H9 (cell line): ENCODE data around the gene CRYGN. TPM values are rescaled to one million over a fixed set of nuclear protein-coding genes. Genes with fewer than 3 reads are reported as not detected.

Source experiments
- DNase-seq: peaks from one replicate; pipeline ENCODE4 v3.0.0-alpha.2; 2017
- H2AFZ ChIP-seq: one replicate; pipeline ENCODE4 v1.6.1; 2013; ENCODE audit warnings: mild to moderate bottlenecking, low read length, control low read depth, moderate library complexity
- H2AK5ac ChIP-seq: 2 replicates; pipeline ENCODE4 v1.6.1; 2013; ENCODE audit warnings: low read length, control low read depth, mixed read lengths; ENCODE audit not compliant: insufficient read length
- H2BK120ac ChIP-seq: one replicate; pipeline ENCODE4 v1.6.1; 2013; ENCODE audit warnings: low read depth, mild to moderate bottlenecking, low read length, control low read depth, inconsistent platforms; ENCODE audit not compliant: poor library complexity, severe bottlenecking
- H2BK12ac ChIP-seq: 2 replicates; pipeline ENCODE4 v1.6.1; 2013; ENCODE audit warnings: low read length, control low read depth, mixed read lengths, low read depth; ENCODE audit not compliant: insufficient read length
- H2BK15ac ChIP-seq: 2 replicates; pipeline ENCODE4 v1.6.1; 2013; ENCODE audit warnings: low read depth, low read length, control low read depth
- H2BK20ac ChIP-seq: one replicate; pipeline ENCODE4 v1.6.1; 2013; ENCODE audit warnings: low read depth, mild to moderate bottlenecking, low read length, control low read depth, inconsistent platforms; ENCODE audit not compliant: poor library complexity, severe bottlenecking
- H2BK5ac ChIP-seq: 2 replicates; pipeline ENCODE4 v1.6.1; 2013; ENCODE audit warnings: low read length, control low read depth, mixed read lengths; ENCODE audit not compliant: insufficient read length
- H3K14ac ChIP-seq: 2 replicates; pipeline ENCODE4 v1.6.1; 2013; ENCODE audit warnings: low read length, control low read depth; ENCODE audit not compliant: insufficient read depth
- H3K18ac ChIP-seq: 2 replicates; pipeline ENCODE4 v1.6.1; 2013; ENCODE audit warnings: low read depth, mild to moderate bottlenecking, mixed read lengths, low read length, control low read depth; ENCODE audit not compliant: insufficient read length
- H3K23ac ChIP-seq: 2 replicates; pipeline ENCODE4 v1.6.1; 2013; ENCODE audit warnings: low read length, control low read depth, mixed read lengths, low read depth; ENCODE audit not compliant: insufficient read length
- H3K23me2 ChIP-seq: 2 replicates; pipeline ENCODE4 v1.6.1; 2013; ENCODE audit warnings: low read depth, mild to moderate bottlenecking, mixed read lengths, low read length, control low read depth; ENCODE audit not compliant: insufficient read length, poor library complexity, severe bottlenecking
- H3K27ac ChIP-seq: 2 replicates; pipeline ENCODE4 v1.5.1; 2013; ENCODE audit warnings: low read length, control low read depth, mixed read lengths, low read depth; ENCODE audit not compliant: insufficient read length
- H3K27me3 ChIP-seq: 2 replicates; pipeline ENCODE4 v1.6.1; 2013; ENCODE audit warnings: low read length, control low read depth, inconsistent platforms; ENCODE audit not compliant: insufficient read depth
- H3K4ac ChIP-seq: 2 replicates; pipeline ENCODE4 v1.6.1; 2013; ENCODE audit warnings: low read depth, mild to moderate bottlenecking, control low read depth, inconsistent platforms, low read length, moderate library complexity
- H3K4me1 ChIP-seq: 2 replicates; pipeline ENCODE4 v1.6.1; 2013; ENCODE audit warnings: low read length, control low read depth, inconsistent platforms; ENCODE audit not compliant: insufficient read depth
- H3K4me2 ChIP-seq: 2 replicates; pipeline ENCODE4 v1.6.1; 2013; ENCODE audit warnings: low read length, control low read depth, mixed read lengths; ENCODE audit not compliant: insufficient read length, insufficient read depth
- H3K56ac ChIP-seq: 2 replicates; pipeline ENCODE4 v1.6.1; 2013; ENCODE audit warnings: low read depth, mild to moderate bottlenecking, mixed read lengths, low read length, control low read depth; ENCODE audit not compliant: insufficient read length
- H3K79me1 ChIP-seq: 2 replicates; pipeline ENCODE4 v1.6.1; 2013; ENCODE audit warnings: low read depth, mild to moderate bottlenecking, moderate library complexity, low read length, control low read depth, inconsistent platforms; ENCODE audit not compliant: insufficient read depth, poor library complexity, severe bottlenecking
- H3K79me2 ChIP-seq: 2 replicates; pipeline ENCODE4 v1.6.1; 2013; ENCODE audit warnings: low read length, control low read depth, inconsistent platforms; ENCODE audit not compliant: insufficient read depth
- H3K9ac ChIP-seq: 2 replicates; pipeline ENCODE4 v1.6.1; 2013; ENCODE audit warnings: low read length, control low read depth, mixed read lengths; ENCODE audit not compliant: insufficient read length; ENCODE audit errors: extremely low read depth
- H3K9me3 ChIP-seq: one replicate; pipeline ENCODE4 v1.6.1; 2013; ENCODE audit warnings: low read depth, low read length, inconsistent platforms; ENCODE audit not compliant: control insufficient read depth
- H3T11ph ChIP-seq: one replicate; pipeline ENCODE4 v1.6.1; 2013; ENCODE audit warnings: mild to moderate bottlenecking, low read length, control low read depth, inconsistent platforms
- H4K20me1 ChIP-seq: one replicate; pipeline ENCODE4 v1.6.1; 2013; ENCODE audit not compliant: control insufficient read depth, insufficient read length, insufficient read depth
- H4K5ac ChIP-seq: 2 replicates; pipeline ENCODE4 v1.6.1; 2013; ENCODE audit warnings: low read depth, mild to moderate bottlenecking, mixed read lengths, low read length, control low read depth; ENCODE audit not compliant: insufficient read length
- H4K8ac ChIP-seq: replicated peaks from 2 replicates; pipeline ENCODE4 v1.6.1; 2013; ENCODE audit warnings: low read length, control low read depth, mixed read lengths, low read depth; ENCODE audit not compliant: insufficient read length
- H4K91ac ChIP-seq: 2 replicates; pipeline ENCODE4 v1.6.1; 2013; ENCODE audit warnings: low read depth, mild to moderate bottlenecking, moderate library complexity, mixed read lengths, low read length, control low read depth; ENCODE audit not compliant: insufficient read length
- H3K27ac Mint-ChIP-seq, 3 experiments: 2 replicates in 2 of 3; 3 replicates in 1 of 3; pipeline ENCODE4 v1.8.0; 2020 to 2021; ENCODE audit warnings: mixed read lengths in 3 of 3, mild to moderate bottlenecking in 1 of 3, moderate library complexity in 1 of 3
- H3K27me3 Mint-ChIP-seq: 2 replicates; pipeline ENCODE4 v1.8.0; 2021; ENCODE audit warnings: low read depth, mild to moderate bottlenecking, moderate library complexity, mixed read lengths
- H3K36me3 Mint-ChIP-seq, 3 experiments: 2 replicates in 2 of 3; 3 replicates in 1 of 3; pipeline ENCODE4 v1.8.0; 2020 to 2021; ENCODE audit warnings: low read depth in 3 of 3, mixed read lengths in 3 of 3; ENCODE audit not compliant: insufficient read depth in 1 of 3
- H3K4me1 Mint-ChIP-seq, 2 experiments: 2 replicates each; pipeline ENCODE4 v1.8.0; 2020; ENCODE audit warnings: mixed read lengths in 2 of 2
- H3K4me3 Mint-ChIP-seq, 2 experiments: 2 replicates in 1 of 2; 3 replicates in 1 of 2; pipeline ENCODE4 v1.8.0; 2020 to 2021; ENCODE audit warnings: mild to moderate bottlenecking in 2 of 2, mixed read lengths in 2 of 2, moderate library complexity in 1 of 2
- H3K9me3 Mint-ChIP-seq, 2 experiments: 2 replicates in 1 of 2; 3 replicates in 1 of 2; pipeline ENCODE4 v1.8.0; 2020; ENCODE audit warnings: mild to moderate bottlenecking in 2 of 2, mixed read lengths in 2 of 2, moderate library complexity in 1 of 2
- CTCF ChIP-seq: fragments of 200-600 bp; sonication (generic); conservative IDR thresholded peaks from 3 replicates; pipeline ENCODE4 v1.8.0; 2021; ENCODE audit warnings: antibody characterized with exemption, mild to moderate bottlenecking
- WGBS: extraction: QIAGEN DNeasy Blood & Tissue Kit; methylation state at CpG from one replicate; pipeline ENCODE4 v1.1.7; 2013; ENCODE audit warnings: missing lambda C conversion rate, low lambda C conversion rate, mixed read lengths; ENCODE audit not compliant: insufficient read length; ENCODE audit errors: extremely low coverage; 5-methylcytosine and 5-hydroxymethylcytosine counted together
- total RNA-seq: library from RNA; stranded (reverse); gene quantifications from 2 replicates; pipeline ENCODE4 v1.2.1, GENCODE V29; 2021

Gene CRYGN
- total RNA-seq, 1 experiment from 2014 or later: 1.8 TPM

- Histone ChIP-seq H3K79me1 (no peaks in the 10 kb centered on the region), H3K56ac (no peak overlapping the region), H3K14ac (no peak overlapping the region), H3T11ph (no peak overlapping the region), H2BK15ac (no peak overlapping the region), H2BK5ac (no peak overlapping the region), H3K4me2 (peak overlapping the region; percentile 57), H3K9ac (no peak overlapping the region), H3K4me1 (no peaks in the 10 kb centered on the region; the same call in 1 of the 2 replicates), H2BK20ac (no peak overlapping the region), H4K5ac (no peak overlapping the region), H4K8ac (no peak overlapping the region), H3K4ac (no peak overlapping the region), H2AFZ (no peak overlapping the region), H4K20me1 (no peaks in the 10 kb centered on the region), H3K27ac (no peak overlapping the region), H3K23me2 (peaks cover 11% of the 10 kb centered on the region), H3K79me2 (no peaks in the 10 kb centered on the region), H3K18ac (no peak overlapping the region), H3K9me3 (no peaks in the 10 kb centered on the region), H2BK12ac (no peak overlapping the region), H4K91ac (no peak overlapping the region), H2AK5ac (no peak overlapping the region), H2BK120ac (no peak overlapping the region), H3K27me3 (no peaks in the 10 kb centered on the region), H3K23ac (no peak overlapping the region)
- Mint-ChIP-seq H3K36me3 (peaks cover 0 to 5% (median 0%) of the 10 kb centered on the region in 3 experiments; a peak in 2 of 7 replicates), H3K9me3 (peaks cover 0 to 3% of the 10 kb centered on the region in 2 experiments; a peak in 2 of 5 replicates), H3K27ac (no peak overlapping the region), H3K4me3 (peak overlapping the region; percentile 73 to 87), H3K4me1 (peaks cover 18 to 29% of the 10 kb centered on the region in 2 experiments), H3K27me3 (peaks cover 3% of the 10 kb centered on the region)
- WGBS: no CpG with 5 or more reads among the region's 10 CpGs
- no peak for DNase-seq
- no peak for TF ChIP-seq CTCF
Observed at GRCh38 chr7:151440799-151441445, 981 bp upstream of the CRYGN start.
